ENCODE results near the gene SYCP2L.
"Not testable (repeated sequence)": the region's sequence is repeated elsewhere in the genome, so short reads cannot be mapped to it uniquely, and the experiment has no call there.

SYCP2L gene

GRCh38 chr6:10862361-10862760, 24.5 kb upstream of the SYCP2L start:
- no peak for TF ChIP-seq CTCF (IDR thresholded peaks at IDR 0.05; ENCODE audit: low read length, missing control alignments)
- no peak for DNase-seq (ENCODE audit: low read depth)
- H3K4me3 ChIP-seq (replicated peaks; ENCODE audit: low read depth, low read length): no peak overlapping the region

GRCh38 chr6:10863031-10863430, 23.8 kb upstream of the SYCP2L start:
- not testable (repeated sequence) for DNase-seq (ENCODE audit: low read depth); H3K4me3 ChIP-seq (replicated peaks; ENCODE audit: low read depth, low read length)

GRCh38 chr6:10866709-10867108, 20.1 kb upstream of the SYCP2L start:
- H3K4me3 ChIP-seq (replicated peaks; ENCODE audit: low read depth, low read length); DNase-seq (ENCODE audit: low read depth): not testable (repeated sequence)

- no peak for TF ChIP-seq CTCF (IDR thresholded peaks at IDR 0.05; ENCODE audit: low read length, missing control alignments)
- no peak overlapping the region for H3K4me3 ChIP-seq (replicated peaks; ENCODE audit: low read depth, low read length)
- DNase-seq (ENCODE audit: low read depth): no peak
Measured at GRCh38 chr6:10867952-10868351, 18.9 kb upstream of the SYCP2L start.

- H3K4me3 ChIP-seq (replicated peaks; ENCODE audit: low read depth, low read length): no peak overlapping the region
- TF ChIP-seq CTCF (IDR thresholded peaks at IDR 0.05; ENCODE audit: low read length, missing control alignments): no peak
- no peak for DNase-seq (ENCODE audit: low read depth)
Measured at GRCh38 chr6:10873374-10873773, 13.5 kb upstream of the SYCP2L start.

GRCh38 chr6:10874207-10874606, 12.6 kb upstream of the SYCP2L start:
- TF ChIP-seq CTCF (IDR thresholded peaks at IDR 0.05; ENCODE audit: low read length, missing control alignments): no peak

GRCh38 chr6:10875026-10875425, 11.8 kb upstream of the SYCP2L start:
- TF ChIP-seq CTCF (IDR thresholded peaks at IDR 0.05; ENCODE audit: low read length, missing control alignments): no peak
- DNase-seq (ENCODE audit: low read depth): no peak
- no peak overlapping the region for H3K4me3 ChIP-seq (replicated peaks; ENCODE audit: low read depth, low read length)

More at GRCh38 chr6:10874207-10874606, 12.6 kb upstream of the SYCP2L start:
- DNase-seq (ENCODE audit: low read depth): no peak
- no peak overlapping the region for H3K4me3 ChIP-seq (replicated peaks; ENCODE audit: low read depth, low read length)

- no peak for TF ChIP-seq CTCF (IDR thresholded peaks at IDR 0.05; ENCODE audit: low read length, missing control alignments)
- no peak overlapping the region for H3K4me3 ChIP-seq (replicated peaks; ENCODE audit: low read depth, low read length)
- DNase-seq (ENCODE audit: low read depth): no peak
Measured at GRCh38 chr6:10877012-10877411, 9.8 kb upstream of the SYCP2L start.

Measured in fibroblast of pulmonary artery (primary cell).